HL-60 (cell line): ENCODE data around the gene GPR137.
"Not testable (repeated sequence)": the region's sequence is repeated elsewhere in the genome, so short reads cannot be mapped to it uniquely, and the experiment has no call there.

Source experiments
- POLR2AphosphoS5 ChIP-seq: IDR thresholded peaks from 2 replicates; pipeline ENCODE4 v1.6.1; 2012; ENCODE audit warnings: low read depth
- TF ChIP-seq, protein P1 (sequence below): IDR thresholded peaks from one replicate; pipeline ENCODE4 v1.5.1; 2011; ENCODE audit warnings: low read length, control low read depth, inconsistent platforms; ENCODE audit not compliant: insufficient read depth

DNA sequence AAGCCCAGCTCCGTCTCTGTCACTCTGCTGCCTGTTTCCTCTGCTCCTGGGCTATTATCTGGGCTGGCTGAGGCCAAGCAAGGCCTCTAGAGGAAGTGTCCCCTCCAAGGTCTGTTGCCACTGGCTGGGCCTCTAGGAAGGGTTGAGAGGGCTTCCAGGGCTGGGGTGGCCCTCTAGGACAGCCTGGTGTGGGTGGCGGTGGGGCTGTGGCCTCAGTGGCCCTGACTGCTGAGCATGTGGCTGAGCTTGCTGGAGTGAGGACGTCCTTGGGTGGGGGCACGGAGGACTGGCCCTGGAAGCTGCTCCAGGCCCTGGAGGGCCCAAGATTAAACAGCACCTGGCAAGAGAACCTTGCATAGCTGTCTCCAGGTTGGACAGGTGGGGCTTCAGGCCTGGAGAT lies 38.3 kb downstream of the GPR137 start:
- TF ChIP-seq, protein P1, sequence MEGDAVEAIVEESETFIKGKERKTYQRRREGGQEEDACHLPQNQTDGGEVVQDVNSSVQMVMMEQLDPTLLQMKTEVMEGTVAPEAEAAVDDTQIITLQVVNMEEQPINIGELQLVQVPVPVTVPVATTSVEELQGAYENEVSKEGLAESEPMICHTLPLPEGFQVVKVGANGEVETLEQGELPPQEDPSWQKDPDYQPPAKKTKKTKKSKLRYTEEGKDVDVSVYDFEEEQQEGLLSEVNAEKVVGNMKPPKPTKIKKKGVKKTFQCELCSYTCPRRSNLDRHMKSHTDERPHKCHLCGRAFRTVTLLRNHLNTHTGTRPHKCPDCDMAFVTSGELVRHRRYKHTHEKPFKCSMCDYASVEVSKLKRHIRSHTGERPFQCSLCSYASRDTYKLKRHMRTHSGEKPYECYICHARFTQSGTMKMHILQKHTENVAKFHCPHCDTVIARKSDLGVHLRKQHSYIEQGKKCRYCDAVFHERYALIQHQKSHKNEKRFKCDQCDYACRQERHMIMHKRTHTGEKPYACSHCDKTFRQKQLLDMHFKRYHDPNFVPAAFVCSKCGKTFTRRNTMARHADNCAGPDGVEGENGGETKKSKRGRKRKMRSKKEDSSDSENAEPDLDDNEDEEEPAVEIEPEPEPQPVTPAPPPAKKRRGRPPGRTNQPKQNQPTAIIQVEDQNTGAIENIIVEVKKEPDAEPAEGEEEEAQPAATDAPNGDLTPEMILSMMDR: not testable (repeated sequence)
- TF ChIP-seq POLR2AphosphoS5: not testable (repeated sequence)
